ENCODE results near the gene HOXD1. TPM values are rescaled to one million over a fixed set of nuclear protein-coding genes. Genes with fewer than 3 reads are reported as not detected.
A peak's percentile ranks its signal among the peaks of the same experiment; 100 is the strongest.

The HOXD1 gene
- total RNA-seq, 4 donors from 2014 or later: 0.85 to 0.89 TPM; not detected in 2

DNA sequence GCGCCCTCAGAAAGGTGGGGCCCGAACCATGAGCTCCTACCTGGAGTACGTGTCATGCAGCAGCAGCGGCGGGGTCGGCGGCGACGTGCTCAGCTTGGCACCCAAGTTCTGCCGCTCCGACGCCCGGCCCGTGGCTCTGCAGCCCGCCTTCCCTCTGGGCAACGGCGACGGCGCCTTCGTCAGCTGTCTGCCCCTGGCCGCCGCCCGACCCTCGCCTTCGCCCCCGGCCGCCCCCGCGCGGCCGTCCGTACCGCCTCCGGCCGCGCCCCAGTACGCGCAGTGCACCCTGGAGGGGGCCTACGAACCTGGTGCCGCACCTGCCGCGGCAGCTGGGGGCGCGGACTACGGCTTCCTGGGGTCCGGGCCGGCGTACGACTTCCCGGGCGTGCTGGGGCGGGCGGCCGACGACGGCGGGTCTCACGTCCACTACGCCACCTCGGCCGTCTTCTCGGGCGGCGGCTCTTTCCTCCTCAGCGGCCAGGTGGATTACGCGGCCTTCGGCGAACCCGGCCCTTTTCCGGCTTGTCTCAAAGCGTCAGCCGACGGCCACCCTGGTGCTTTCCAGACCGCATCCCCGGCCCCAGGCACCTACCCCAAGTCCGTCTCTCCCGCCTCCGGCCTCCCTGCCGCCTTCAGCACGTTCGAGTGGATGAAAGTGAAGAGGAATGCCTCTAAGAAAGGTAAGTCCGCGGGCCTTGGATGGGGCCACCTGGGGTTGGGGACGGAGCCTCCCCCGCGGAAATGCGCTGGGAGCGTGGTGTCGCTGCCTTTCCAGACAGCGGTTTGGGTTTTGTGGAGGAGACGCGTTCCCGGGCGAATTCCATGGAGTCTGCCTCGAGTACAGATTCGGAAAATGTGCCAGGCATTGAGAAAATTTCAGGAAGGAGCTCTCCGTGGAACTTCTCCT, 559 bp downstream of the HOXD1 start:
- H3K27me3 ChIP-seq: peaks cover 83% of the 10 kb centered on the region
- TF ChIP-seq POLR2A (IDR thresholded peaks at IDR 0.05) (no peak), CTCF (IDR thresholded peaks at IDR 0.05) (no peak), POLR2AphosphoS5 (IDR thresholded peaks at IDR 0.05) (no peak), EP300 (IDR thresholded peaks at IDR 0.05) (no peak)
- no peaks in the 10 kb centered on the region for H3K9me3 ChIP-seq
- H3K4me1 ChIP-seq: peaks cover 24% of the 10 kb centered on the region
- H3K4me3 ChIP-seq: peak overlapping the region; percentile 62
- peak; percentile 63 to 80 for DNase-seq (ENCODE audit: low spot score in 2 of 2)
- H3K36me3 ChIP-seq: no peaks in the 10 kb centered on the region
- no peak overlapping the region for H3K27ac ChIP-seq
- WGBS: 4% methylated on average over 56 of the region's 98 CpGs

DNA sequence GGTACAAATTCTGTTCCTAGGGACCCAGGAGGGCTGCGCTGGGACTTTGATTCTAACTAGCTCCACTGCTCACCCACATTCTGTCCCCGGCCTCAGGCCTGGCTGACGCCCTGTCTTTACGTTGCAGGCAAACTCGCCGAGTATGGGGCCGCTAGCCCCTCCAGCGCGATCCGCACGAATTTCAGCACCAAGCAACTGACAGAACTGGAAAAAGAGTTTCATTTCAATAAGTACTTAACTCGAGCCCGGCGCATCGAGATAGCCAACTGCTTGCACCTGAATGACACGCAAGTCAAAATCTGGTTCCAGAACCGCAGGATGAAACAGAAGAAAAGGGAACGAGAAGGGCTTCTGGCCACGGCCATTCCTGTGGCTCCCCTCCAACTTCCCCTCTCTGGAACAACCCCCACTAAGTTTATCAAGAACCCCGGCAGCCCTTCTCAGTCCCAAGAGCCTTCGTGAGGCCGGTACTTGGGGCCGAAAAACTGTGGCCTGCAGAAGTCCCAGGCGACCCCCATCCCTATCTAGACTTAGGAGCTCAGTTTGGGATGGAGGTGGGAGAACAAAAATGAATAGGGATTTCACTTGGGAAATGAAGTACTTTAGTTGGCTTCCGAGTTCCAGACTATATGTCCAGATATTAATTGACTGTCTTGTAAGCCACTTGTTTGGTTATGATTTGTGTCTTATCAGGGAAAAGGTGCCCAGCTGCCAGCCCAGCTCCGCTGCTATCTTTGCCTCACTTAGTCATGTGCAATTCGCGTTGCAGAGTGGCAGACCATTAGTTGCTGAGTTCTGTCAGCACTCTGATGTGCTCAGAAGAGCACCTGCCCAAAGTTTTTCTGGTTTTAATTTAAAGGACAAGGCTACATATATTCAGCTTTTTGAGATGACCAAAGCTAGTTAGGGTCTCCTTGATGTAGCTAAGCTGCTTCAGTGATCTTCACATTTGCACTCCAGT, 1.5 kb downstream of the HOXD1 start:
- Histone ChIP-seq H3K27me3 (peaks cover 84% of the 10 kb centered on the region), H3K4me1 (peaks cover 24% of the 10 kb centered on the region), H3K4me3 (peak overlapping the region; percentile 62), H3K36me3 (no peaks in the 10 kb centered on the region), H3K9me3 (no peaks in the 10 kb centered on the region), H3K27ac (no peak overlapping the region)
- 41% methylated on average over 19 of the region's 28 CpGs for WGBS
- TF ChIP-seq EP300 (IDR thresholded peaks at IDR 0.05) (no peak), POLR2A (IDR thresholded peaks at IDR 0.05) (no peak), POLR2AphosphoS5 (IDR thresholded peaks at IDR 0.05) (no peak), CTCF (IDR thresholded peaks at IDR 0.05) (no peak)
- no peak for DNase-seq (ENCODE audit: low spot score in 2 of 2)

DNA sequence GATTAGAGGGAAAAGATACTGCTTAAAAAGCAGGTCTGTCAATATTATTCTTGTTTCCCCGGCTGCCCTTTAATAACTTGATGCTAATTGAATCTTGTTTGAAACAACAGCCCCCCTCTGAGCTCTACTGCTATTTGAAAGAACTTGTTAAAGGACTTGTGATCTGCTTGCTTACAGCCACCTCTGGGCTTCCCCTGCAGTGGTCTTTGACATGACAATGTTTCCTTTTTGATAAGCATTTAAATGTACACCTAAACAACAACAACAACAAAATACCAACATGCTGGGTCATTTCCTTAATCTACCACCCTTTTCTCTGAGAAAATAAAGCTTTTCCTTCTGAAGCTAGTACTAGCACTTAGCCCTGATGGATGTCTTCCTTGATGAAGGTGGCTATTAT, 3.9 kb downstream of the HOXD1 start:
- Histone ChIP-seq H3K27ac (no peak overlapping the region), H3K27me3 (peaks cover 74% of the 10 kb centered on the region), H3K36me3 (no peaks in the 10 kb centered on the region), H3K9me3 (no peaks in the 10 kb centered on the region), H3K4me1 (peaks cover 24% of the 10 kb centered on the region), H3K4me3 (no peak overlapping the region)
- TF ChIP-seq CTCF (IDR thresholded peaks at IDR 0.05): no peak
- TF ChIP-seq POLR2A (IDR thresholded peaks at IDR 0.05): no peak
- TF ChIP-seq POLR2AphosphoS5 (IDR thresholded peaks at IDR 0.05): no peak
- TF ChIP-seq EP300 (IDR thresholded peaks at IDR 0.05): no peak
- 29% methylated on average over 1 of the region's 1 CpG for WGBS
- no peak for DNase-seq (ENCODE audit: low spot score in 2 of 2)

DNA sequence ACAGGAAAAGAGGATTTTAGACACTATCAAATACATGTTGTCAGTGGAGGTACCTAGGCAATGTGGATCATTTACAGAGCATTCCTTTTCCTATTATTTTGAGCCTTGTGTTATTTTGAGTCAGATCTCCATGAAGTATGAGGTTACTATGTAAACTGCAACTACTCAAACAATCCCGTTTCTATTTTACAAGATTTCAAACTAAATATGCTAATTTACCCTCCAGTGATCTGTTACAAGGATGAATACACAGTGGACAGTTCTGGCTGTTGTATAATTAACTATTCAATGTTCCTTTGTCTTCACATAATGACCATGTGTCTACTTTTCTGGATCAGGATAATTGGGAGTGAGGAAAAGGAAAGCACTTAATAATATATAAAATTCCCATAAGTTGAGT, 4.6 kb downstream of the HOXD1 start:
- H3K4me3 ChIP-seq: no peak overlapping the region
- TF ChIP-seq POLR2AphosphoS5 (IDR thresholded peaks at IDR 0.05): no peak
- no peak for TF ChIP-seq EP300 (IDR thresholded peaks at IDR 0.05)
- no peak for TF ChIP-seq CTCF (IDR thresholded peaks at IDR 0.05)
- no peak for TF ChIP-seq POLR2A (IDR thresholded peaks at IDR 0.05)
- 38% methylated on average over 1 of the region's 1 CpG for WGBS
- peaks cover 19% of the 10 kb centered on the region for H3K4me1 ChIP-seq
- H3K9me3 ChIP-seq: no peaks in the 10 kb centered on the region
- H3K27ac ChIP-seq: no peak overlapping the region
- H3K27me3 ChIP-seq: peaks cover 76% of the 10 kb centered on the region
- DNase-seq (ENCODE audit: low spot score in 2 of 2): no peak
- H3K36me3 ChIP-seq: no peaks in the 10 kb centered on the region

- DNase-seq (ENCODE audit: low spot score in 2 of 2): no peak
- H3K9me3 ChIP-seq: no peaks in the 10 kb centered on the region
- H3K4me3 ChIP-seq: no peak overlapping the region
- peaks cover 47% of the 10 kb centered on the region for H3K27me3 ChIP-seq
- H3K36me3 ChIP-seq: no peaks in the 10 kb centered on the region
- TF ChIP-seq POLR2A (IDR thresholded peaks at IDR 0.05) (no peak), EP300 (IDR thresholded peaks at IDR 0.05) (no peak), CTCF (IDR thresholded peaks at IDR 0.05) (no peak)
- no peaks in the 10 kb centered on the region for H3K4me1 ChIP-seq
- no peak overlapping the region for H3K27ac ChIP-seq
Observed at GRCh38 chr2:176199902-176200301, 11.4 kb downstream of the HOXD1 start.

All from suprapubic skin (tissue), 4 donors.